Measurements from ENCODE around the gene ACO2.
A peak's percentile ranks its signal among the peaks of the same experiment; 100 is the strongest.
"Not testable (repeated sequence)": the region's sequence is repeated elsewhere in the genome, so short reads cannot be mapped to it uniquely, and the experiment has no call there.

ACO2 gene

GRCh38 chr22:41448189-41448808, 20.6 kb upstream of the ACO2 start:
- peak; percentile 91 for DNase-seq (ENCODE audit: low spot score)

DNA sequence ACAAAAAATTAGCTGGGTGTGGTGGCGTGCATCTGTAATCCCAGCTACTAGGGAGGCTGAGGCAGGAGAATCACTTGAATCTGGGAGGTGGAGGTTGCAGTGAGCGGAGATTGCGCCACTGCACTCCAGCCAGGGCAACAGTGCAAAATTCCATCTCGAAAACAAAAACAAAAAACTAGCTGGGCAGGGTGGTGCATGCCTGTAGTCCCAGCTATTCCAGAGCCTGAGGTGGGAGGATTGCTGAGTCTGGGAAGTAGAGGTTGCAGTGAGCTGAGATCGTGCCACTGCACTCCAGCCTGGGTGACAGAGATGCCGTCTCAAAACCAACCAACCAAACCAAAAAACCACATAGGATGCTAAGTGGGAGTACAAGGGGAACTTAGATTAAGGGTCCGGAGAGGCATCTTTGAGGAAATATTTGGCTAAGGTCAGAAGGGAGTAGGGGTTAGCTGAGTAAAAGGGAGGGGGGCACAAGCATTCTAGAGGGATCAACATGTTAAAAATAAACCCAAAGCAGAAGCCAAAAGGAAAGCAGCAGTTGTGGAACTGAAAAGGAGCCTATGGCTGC, 10.7 kb upstream of the ACO2 start:
- DNase-seq (ENCODE audit: low spot score), result no peak

DNA sequence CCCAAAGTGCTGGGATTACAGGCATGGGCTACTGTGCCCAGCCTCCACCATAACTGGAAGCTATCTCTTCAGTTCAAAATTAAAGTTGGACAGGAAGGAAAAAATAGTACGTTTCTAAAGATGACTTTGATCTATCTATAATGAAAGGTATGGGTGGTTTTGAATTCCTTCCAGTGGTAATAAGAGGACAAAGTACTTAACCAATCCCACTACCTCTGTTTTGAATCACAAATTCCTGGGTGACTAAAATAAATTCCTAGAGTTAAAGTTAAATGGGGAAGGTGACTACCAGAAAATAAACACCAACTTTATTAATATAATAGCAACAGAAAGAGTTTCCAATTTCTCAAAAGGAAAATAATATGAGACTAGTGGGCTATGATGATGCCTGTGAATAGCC, 9.5 kb upstream of the ACO2 start:
- no peak for DNase-seq (ENCODE audit: low spot score)

DNA sequence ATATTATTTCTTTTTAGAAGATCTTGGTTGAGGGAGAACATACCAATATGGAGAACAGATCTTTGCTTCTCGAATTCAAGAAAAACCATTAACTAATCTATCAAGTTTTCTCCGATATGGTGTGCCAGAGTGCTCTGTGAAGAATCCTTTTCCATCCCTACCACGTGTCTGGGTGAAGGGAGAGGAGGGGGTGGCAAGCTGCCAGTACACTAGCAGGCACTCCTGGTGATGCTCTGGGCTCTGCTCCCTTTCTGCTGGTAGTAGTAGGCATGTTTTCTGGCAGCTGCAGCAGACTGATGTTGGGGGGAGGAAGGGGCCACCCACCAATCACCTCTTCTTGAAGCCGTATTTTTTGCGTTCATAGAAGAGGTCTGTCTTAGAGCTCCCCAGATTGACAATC, 8.8 kb upstream of the ACO2 start:
- not testable (repeated sequence) for DNase-seq (ENCODE audit: low spot score)

- DNase-seq (ENCODE audit: low spot score), result no peak
Measured at GRCh38 chr22:41461901-41462300, 7.0 kb upstream of the ACO2 start.

DNA sequence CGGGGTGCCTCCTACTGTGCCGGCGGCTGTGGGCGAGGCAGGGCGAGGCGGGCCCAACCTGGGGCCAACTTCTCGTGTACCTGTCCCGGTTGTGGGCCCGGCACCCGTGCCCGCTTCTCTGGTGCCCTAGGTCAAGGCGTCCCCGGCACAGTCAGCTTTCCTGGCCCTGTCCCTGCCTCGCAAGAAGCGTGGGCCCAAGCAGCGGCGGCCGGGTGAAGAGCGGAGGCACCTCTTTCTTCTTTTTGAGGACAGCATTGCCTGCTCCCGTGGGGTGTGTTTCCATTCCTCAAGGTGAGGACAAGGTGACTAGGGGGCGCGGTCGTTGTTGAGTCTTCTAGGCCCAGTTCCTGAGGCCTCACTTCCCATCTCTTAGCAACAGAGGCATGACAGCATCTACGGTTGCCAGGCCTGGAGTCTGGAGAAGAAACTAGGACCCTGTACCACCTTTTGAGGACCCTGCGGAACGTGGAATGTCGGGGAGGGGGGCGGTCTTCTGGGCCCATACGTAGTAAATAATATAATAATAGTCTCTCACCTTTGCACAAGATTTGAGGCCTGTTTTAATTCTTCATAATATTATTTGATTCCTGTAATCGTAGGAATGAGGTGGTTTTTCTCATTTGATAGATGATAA, 418 bp downstream of the ACO2 start:
- DNase-seq (ENCODE audit: low spot score), result no peak

GRCh38 chr22:41470886-41471285, 2.0 kb downstream of the ACO2 start:
- no peak for DNase-seq (ENCODE audit: low spot score)

DNA sequence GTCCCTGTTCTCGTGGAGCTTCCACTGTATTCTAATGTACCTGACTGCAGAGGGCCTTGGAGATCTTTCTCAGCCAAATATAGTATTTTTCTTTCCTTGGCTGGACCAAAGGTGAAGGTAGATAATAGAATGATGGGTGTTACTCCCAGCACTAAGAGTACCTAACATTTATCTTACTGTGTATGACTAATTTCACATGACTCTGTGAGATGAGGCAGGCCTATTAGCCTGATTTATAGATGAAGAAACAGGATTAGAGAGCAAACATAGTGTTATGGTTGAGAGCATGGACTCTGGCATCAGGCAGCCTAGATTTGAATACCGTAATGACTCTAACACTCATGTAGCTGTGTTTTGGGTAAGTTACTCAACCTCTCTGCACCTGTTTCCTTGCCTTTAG, 2.7 kb downstream of the ACO2 start:
- DNase-seq (ENCODE audit: low spot score), result no peak

- DNase-seq (ENCODE audit: low spot score), result no peak
Measured at GRCh38 chr22:41474872-41475451, 6.0 kb downstream of the ACO2 start.

DNA sequence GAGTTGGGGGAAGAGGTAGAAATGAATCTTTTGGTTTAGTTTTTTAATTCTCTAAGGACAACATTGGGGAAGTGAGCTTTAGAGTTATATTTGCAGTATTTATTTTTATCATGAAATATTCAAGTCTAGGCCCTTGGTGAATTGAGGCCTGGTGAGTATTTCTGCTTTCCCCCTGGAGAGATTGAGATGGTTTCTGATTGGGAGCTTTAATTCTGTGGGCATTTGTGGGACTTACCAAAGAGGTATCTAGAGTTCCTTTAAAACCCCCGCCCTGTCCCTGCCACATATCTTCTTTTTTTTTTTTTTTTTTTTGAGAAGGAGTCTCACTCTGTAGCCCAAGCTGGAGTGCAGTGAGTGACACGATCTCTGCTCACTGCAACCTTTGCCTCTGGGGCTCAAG, 9.6 kb downstream of the ACO2 start:
- DNase-seq (ENCODE audit: low spot score), result no peak

- DNase-seq (ENCODE audit: low spot score), result peak; percentile 68
Measured at GRCh38 chr22:41478891-41479521, 10.1 kb downstream of the ACO2 start.

GRCh38 chr22:41479671-41480396, 10.9 kb downstream of the ACO2 start:
- DNase-seq (ENCODE audit: low spot score), result no peak

- peak; percentile 60 for DNase-seq (ENCODE audit: low spot score)
Measured at GRCh38 chr22:41480397-41480735, 11.4 kb downstream of the ACO2 start.

DNA sequence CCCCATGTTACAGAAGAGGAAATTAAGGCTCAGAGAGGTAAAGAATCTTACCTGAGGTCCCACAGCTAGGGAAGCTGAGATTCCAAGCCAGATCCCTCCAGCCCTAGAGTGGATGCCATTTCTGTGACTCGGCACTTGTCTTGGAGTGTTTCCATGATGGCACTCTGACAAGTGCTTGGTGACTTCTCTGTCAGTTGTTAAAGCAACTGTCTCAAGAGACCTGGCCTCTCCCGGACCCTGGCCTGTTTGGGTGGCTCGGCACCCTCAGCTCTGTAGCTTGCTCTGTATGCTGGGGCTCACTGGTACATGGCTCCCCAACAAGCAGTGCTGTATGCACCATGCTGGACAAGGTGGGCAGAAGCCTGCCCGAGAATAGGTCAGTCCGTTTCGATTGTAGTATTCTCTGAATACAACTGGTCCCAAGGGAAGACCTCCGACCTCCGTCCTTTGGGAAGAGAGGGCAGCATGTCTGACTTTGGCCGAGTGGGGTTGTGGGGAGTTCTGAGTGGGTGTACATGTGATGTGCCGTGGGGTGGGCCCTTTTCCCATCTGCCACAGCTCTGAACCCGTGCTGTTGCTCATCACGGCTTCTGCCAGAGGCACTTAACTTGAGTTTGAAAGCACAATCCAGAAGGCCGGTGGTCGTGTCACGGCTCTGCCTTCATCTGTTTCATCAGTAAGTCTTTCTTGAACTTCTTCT, 12.4 kb downstream of the ACO2 start:
- DNase-seq (ENCODE audit: low spot score), result no peak

DNA sequence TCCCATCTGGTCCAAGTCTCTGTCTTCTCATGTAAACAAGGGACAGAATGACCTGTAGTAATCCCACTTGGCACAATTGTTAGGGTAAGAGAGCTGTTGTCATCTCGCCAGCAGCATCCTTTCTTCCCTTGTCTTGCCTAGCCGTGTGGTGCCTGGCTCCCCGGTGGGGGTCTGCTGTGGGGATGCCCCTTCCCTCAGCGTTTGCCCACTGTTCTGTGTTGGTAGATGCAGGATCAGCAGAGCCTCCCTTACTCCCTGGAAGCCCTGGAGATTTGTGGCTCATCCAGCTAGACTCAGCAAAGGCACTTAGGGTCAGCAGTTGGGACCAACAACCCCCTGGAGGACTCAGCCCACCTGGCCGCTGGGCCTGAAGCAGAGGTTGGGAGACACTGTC, 13.0 kb downstream of the ACO2 start:
- no peak for DNase-seq (ENCODE audit: low spot score)

DNA sequence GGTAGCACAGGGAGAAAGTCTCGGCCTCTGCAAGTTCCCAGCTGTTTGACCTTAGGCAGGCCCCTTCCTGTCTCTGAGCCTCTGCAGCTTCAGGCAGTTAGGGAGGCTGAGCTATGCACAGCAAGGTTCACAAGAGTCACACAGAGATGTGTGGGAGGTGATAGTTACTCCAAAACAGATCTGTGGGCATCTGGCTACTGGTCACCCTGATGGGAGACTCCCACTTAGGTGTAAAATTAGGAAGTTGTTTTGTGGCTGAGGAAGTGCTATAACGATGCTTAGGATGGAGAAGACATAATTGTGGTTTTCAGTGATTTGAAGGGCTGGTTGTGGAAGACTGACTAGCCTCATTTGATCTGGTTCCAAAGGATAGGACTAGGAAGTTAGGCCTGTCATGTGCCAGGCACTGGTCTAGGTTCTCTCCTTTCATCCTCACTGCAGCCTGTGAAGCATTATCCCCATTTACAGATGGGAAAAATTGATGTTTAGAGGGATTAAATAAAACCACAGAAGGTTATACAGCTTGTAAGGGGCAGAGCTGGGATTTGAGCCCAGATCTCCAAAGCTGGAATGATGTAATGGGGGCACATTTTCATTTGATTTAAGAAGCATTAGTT, 13.5 kb downstream of the ACO2 start:
- DNase-seq (ENCODE audit: low spot score), result no peak

- DNase-seq (ENCODE audit: low spot score), result no peak
Measured at GRCh38 chr22:41485033-41485432, 16.1 kb downstream of the ACO2 start.

GRCh38 chr22:41487037-41487935, 18.4 kb downstream of the ACO2 start:
- no peak for DNase-seq (ENCODE audit: low spot score)

DNA sequence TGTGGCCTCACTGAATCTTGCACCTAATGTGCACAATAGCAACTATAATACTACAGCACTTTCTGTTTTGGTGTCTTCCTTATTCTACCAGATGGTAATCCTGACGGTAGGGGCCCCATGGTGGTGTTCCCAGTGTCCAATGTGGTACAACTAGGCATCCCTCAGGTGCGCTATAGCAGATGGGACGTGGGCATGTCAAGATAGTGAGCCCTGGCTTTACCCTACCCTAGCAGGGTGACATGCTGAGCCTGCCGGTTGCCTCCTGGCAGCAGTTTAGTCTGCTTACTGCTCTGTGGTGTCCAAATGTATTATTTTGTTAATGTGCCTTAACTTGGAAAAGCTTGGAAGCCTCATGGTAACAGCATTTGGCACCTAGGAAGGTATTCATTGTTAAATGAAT, 19.2 kb downstream of the ACO2 start:
- no peak for DNase-seq (ENCODE audit: low spot score)
